HG03565 (cell line): ENCODE measurements around the gene KCTD4.

Source experiments
- ATAC-seq: cut with Tn5 transposase; IDR thresholded peaks from one replicate; pipeline ENCODE4 v1.9.1; 2021; ENCODE audit warnings: mild to moderate bottlenecking, moderate library complexity; ENCODE audit not compliant: unreplicated experiment

The KCTD4 gene

GRCh38 chr13:45179428-45179827 lies 21.4 kb downstream of the KCTD4 start:
- no peak for ATAC-seq

DNA sequence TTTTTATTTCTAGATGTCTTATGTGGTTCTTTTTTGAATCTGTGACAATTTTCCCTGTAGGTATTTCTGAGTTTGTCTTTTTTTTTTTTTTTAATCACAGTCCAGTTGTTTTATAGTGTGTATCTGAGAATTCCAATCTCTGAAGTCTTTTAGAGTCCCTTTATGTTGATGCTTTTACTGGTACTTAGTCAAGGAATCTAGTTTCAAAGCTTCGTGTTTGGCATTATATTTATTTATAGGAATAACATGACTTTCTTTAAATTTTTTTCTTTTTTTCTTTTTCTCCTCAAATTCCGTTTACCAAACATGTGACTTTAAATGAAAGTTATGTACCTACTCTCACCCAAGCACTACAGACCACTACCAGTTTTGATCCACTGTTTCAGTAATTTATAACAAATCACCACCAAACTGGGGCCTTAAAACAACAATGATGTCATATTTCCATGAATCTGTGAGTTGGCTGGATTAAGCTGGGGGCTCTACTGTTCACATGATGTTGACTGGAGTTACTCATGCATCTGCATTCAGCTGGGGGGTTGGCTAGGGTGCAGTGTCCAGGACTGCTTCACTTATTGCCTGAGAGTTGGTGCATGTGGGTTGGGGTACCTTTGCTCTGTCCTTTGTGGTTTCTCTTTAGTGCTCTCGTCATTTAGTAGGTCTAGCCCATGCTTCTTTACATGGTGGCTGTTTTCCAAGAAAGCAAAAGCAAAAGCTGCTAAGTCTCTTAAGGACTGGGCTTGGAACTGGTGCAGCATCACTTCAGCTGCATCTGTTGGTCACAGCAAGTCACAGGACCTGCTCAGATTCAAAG lies 22.3 kb downstream of the KCTD4 start:
- ATAC-seq: no peak

- ATAC-seq: no peak
Observed at GRCh38 chr13:45174478-45174877, 26.4 kb downstream of the KCTD4 start.

DNA sequence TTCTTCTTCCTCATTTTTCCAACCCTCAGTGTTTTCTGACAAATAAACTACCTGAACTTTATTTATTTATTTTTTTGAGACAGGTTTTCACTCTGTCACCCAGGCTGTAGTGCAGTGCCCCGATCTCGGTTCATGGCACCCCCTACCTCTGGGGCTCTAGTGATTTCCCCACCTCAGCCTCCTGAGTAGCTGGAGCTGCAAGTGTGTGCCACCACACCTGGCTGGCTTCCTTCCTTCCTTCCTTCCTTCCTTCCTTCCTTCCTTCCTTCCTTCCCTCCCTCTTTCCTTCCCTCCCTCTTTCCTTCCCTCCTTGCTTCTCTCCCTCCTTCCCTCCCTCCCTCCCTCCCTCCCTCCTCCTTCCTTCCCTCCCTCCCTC lies 32.3 kb downstream of the KCTD4 start:
- no peak for ATAC-seq

GRCh38 chr13:45167611-45168554 lies 33.0 kb downstream of the KCTD4 start:
- no peak for ATAC-seq

DNA sequence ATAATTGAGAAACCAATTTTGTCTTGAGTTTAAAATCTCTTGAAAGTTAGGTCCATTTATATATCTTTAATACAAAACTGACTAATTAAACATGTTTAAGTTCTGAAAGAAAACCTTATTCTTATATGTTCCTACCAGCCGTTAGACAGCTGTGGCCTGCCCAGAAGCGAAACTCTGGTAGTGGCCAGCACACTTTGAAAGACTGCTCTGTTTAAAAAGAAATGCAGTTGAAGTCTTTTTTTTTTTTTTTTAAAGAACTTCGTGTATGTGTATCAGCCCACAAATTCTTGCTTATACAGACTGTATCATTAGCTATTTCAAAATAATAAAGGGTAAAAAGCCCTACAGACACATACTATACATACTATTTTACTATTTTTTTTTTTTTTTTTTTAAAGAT lies 34.0 kb downstream of the KCTD4 start:
- ATAC-seq: no peak

- ATAC-seq: no peak
Observed at GRCh38 chr13:45162821-45163220, 38.0 kb downstream of the KCTD4 start.

DNA sequence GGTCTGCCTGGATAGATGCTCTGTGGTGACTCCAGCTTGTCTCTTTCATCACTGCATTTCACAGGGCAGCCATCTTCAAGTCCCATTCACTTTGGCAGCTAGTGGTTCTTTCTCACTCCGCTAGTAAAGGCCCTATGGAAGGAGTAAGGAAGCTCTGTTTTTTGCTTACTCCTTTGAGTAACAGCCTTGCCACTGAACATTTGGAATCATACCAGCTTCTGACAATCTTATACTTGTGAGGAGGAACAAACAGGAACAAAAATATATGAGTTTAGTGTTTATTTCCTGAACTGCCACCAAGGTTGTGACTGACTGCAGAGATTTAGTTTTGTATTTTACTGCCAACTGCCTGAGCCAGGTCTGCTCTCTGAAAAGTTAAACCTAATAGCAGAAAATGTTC lies 38.7 kb downstream of the KCTD4 start:
- no peak for ATAC-seq

- no peak for ATAC-seq
Observed at GRCh38 chr13:45156565-45157361, 44.1 kb downstream of the KCTD4 start.

DNA sequence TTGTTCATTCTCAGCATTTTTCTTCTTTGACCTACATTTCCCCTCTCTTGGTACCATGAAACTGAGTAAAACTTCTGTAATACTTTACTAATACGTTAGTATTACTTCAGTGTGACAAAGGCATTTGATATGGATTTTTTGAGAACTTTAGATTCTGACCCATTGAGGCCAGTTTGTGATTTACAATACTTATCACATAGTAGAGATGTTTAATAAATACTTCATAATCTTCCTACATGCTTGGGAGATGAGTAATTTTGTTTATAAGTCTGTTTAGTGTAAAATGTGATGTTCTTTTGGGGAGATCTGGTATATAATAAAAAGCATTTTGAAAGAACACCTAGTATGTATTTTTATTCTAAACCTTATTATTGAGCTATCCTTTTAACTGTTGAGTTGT lies 50.9 kb downstream of the KCTD4 start:
- ATAC-seq: no peak

GRCh38 chr13:45143346-45143751 lies 57.5 kb downstream of the KCTD4 start:
- ATAC-seq: no peak
